ENCODE data around the gene NPFF.

The NPFF gene

GRCh38 chr12:53474819-53475218 is 32.5 kb downstream of the NPFF start:
- no peak for DNase-seq (ENCODE audit: low spot score)

- no peak for DNase-seq (ENCODE audit: low spot score)
Observed at GRCh38 chr12:53474077-53474476, 33.2 kb downstream of the NPFF start.

GRCh38 chr12:53472056-53472582 is 35.2 kb downstream of the NPFF start:
- no peak for DNase-seq (ENCODE audit: low spot score)

GRCh38 chr12:53468282-53468681 is 39.0 kb downstream of the NPFF start:
- no peak for DNase-seq (ENCODE audit: low spot score)

- no peak for DNase-seq (ENCODE audit: low spot score)
Observed at GRCh38 chr12:53467880-53468279, 39.4 kb downstream of the NPFF start.

- DNase-seq (ENCODE audit: low spot score): no peak
Observed at GRCh38 chr12:53467082-53467481, 40.2 kb downstream of the NPFF start.

GRCh38 chr12:53466640-53467039 is 40.6 kb downstream of the NPFF start:
- DNase-seq (ENCODE audit: low spot score): no peak

- DNase-seq (ENCODE audit: low spot score): no peak
Observed at GRCh38 chr12:53465679-53466078, 41.6 kb downstream of the NPFF start.

- DNase-seq (ENCODE audit: low spot score): no peak
Observed at GRCh38 chr12:53464685-53465418, 42.4 kb downstream of the NPFF start.

- DNase-seq (ENCODE audit: low spot score): no peak
Observed at GRCh38 chr12:53463802-53464560, 43.3 kb downstream of the NPFF start.

- no peak for DNase-seq (ENCODE audit: low spot score)
Observed at GRCh38 chr12:53462935-53463334, 44.3 kb downstream of the NPFF start.

- no peak for DNase-seq (ENCODE audit: low spot score)
Observed at GRCh38 chr12:53461591-53461990, 45.7 kb downstream of the NPFF start.

GRCh38 chr12:53461059-53461458 is 46.2 kb downstream of the NPFF start:
- no peak for DNase-seq (ENCODE audit: low spot score)

GRCh38 chr12:53459097-53459496 is 48.2 kb downstream of the NPFF start:
- no peak for DNase-seq (ENCODE audit: low spot score)
